K562 (cell line): Measurements from ENCODE around the gene CLSTN2. TPM values are rescaled to one million over a fixed set of nuclear protein-coding genes. Genes with fewer than 3 reads are reported as not detected.
A peak's percentile ranks its signal among the peaks of the same experiment; 100 is the strongest.

Source experiments
- AFF4 ChIP-seq: sonication (generic); formaldehyde crosslinking; IDR thresholded peaks from 2 replicates; pipeline ENCODE4 v1.8.0; 2023; ENCODE audit warnings: mild to moderate bottlenecking, missing genetic modification reagents
- ARID3A ChIP-seq: IDR thresholded peaks from 2 replicates; pipeline ENCODE4 v1.6.1; 2012; ENCODE audit warnings: low read depth, low read length, improper control_type of control experiment, borderline replicate concordance
- ATF3 ChIP-seq, 2 experiments: fragments of 450-650 bp in 1 of 2; sonication (generic) in 1 of 2; formaldehyde crosslinking in 1 of 2; IDR thresholded peaks in 1 of 2; conservative IDR thresholded peaks in 1 of 2; 2 replicates each; pipeline versions ENCODE4 v1.6.1 to v1.8.1; 2016 to 2023; ENCODE audit warnings: mild to moderate bottlenecking in 2 of 2, moderate library complexity in 2 of 2, inconsistent platforms in 1 of 2, missing genetic modification reagents in 1 of 2
- CREB5 ChIP-seq: fragments of 250-450 bp; sonication (Bioruptor Pico); IDR thresholded peaks from 2 replicates; pipeline ENCODE4 v1.5.0; 2020; ENCODE audit warnings: mild to moderate bottlenecking
- DACH1 ChIP-seq: fragments of 450-650 bp; IDR thresholded peaks from 2 replicates; pipeline ENCODE4 v1.6.1; 2018; ENCODE audit not compliant: partially characterized antibody
- E2F3 ChIP-seq: fragments of 250-450 bp; sonication (Bioruptor Pico); IDR thresholded peaks from 2 replicates; pipeline ENCODE4 v1.4.0; 2020; ENCODE audit warnings: mild to moderate bottlenecking
- HSF4 ChIP-seq: fragments of 250-450 bp; sonication (Bioruptor Pico); IDR thresholded peaks from 2 replicates; pipeline ENCODE4 v2.1.2; 2022; ENCODE audit warnings: mild to moderate bottlenecking, moderate library complexity, borderline replicate concordance
- MAZ ChIP-seq, 2 experiments: fragments of 450-650 bp in 1 of 2; sonication (generic) in 1 of 2; formaldehyde crosslinking; IDR thresholded peaks in 1 of 2; conservative IDR thresholded peaks in 1 of 2; 2 replicates each; pipeline versions ENCODE4 v1.4.0 to v1.5.0; 2020; ENCODE audit warnings: mild to moderate bottlenecking in 1 of 2, missing genetic modification reagents in 1 of 2
- MLX ChIP-seq, 2 experiments: fragments of 450-650 bp in 1 of 2; sonication (generic) in 1 of 2; formaldehyde crosslinking; conservative IDR thresholded peaks; 2 replicates each; pipeline versions ENCODE4 v1.4.0 to v1.8.1; 2020 to 2022; ENCODE audit warnings: mild to moderate bottlenecking in 1 of 2, missing genetic modification reagents in 1 of 2
- NCOA1 ChIP-seq: fragments of 450-650 bp; IDR thresholded peaks from 2 replicates; pipeline ENCODE4 v1.6.1; 2016; ENCODE audit warnings: low read depth
- PHB ChIP-seq: fragments of 250-450 bp; sonication (Bioruptor Pico); IDR thresholded peaks from 2 replicates; pipeline ENCODE4 v1.5.0; 2021
- RBFOX2 ChIP-seq: fragments of 200-400 bp; formaldehyde crosslinking; IDR thresholded peaks from 2 replicates; pipeline ENCODE4 v1.6.1; 2017; ENCODE audit warnings: low read depth, mild to moderate bottlenecking, low read length, moderate library complexity
- RBM39 ChIP-seq: fragments of 200-400 bp; formaldehyde crosslinking; optimal IDR thresholded peaks from 2 replicates; pipeline ENCODE3; 2018; ENCODE audit warnings: low read depth, low read length
- RHOXF2B ChIP-seq: fragments of 250-450 bp; sonication (Bioruptor Pico); conservative IDR thresholded peaks from 2 replicates; pipeline ENCODE4 v1.5.1; 2021
- SIRT6 ChIP-seq: IDR thresholded peaks from one replicate; pipeline ENCODE4 v1.6.1; 2012; ENCODE audit warnings: low read depth, mild to moderate bottlenecking, control low read depth, inconsistent platforms, low read length, moderate library complexity
- THRB ChIP-seq: fragments of 450-650 bp; formaldehyde crosslinking; conservative IDR thresholded peaks from 2 replicates; pipeline ENCODE4 v1.4.0; 2022; ENCODE audit warnings: mild to moderate bottlenecking, missing genetic modification characterization
- TRIM24 ChIP-seq, 2 experiments: fragments of 450-650 bp; IDR thresholded peaks; 2 replicates each; pipeline ENCODE4 v1.6.1; 2016
- ZNF384 ChIP-seq: IDR thresholded peaks from 2 replicates; pipeline ENCODE4 v1.6.1; 2012; ENCODE audit warnings: low read depth, low read length, improper control_type of control experiment
- polyA plus RNA-seq, 8 experiments: library from polyadenylated mRNA; depleted of rRNA in 4 of 8; stranded (reverse) in 5 of 8; unstranded in 3 of 8; fragments of >200 nt; fragmentation: Nextera tagmentation in 2 of 8; fragmentation: Illumina TruSeq in 1 of 8; extraction: Ambion mirVana in 2 of 8; extraction: Trizol in 1 of 8; gene quantifications; 2 replicates each; pipeline versions ENCODE4 v1.2.1 to v1.2.3, GENCODE V29; 2011 to 2014; ENCODE audit warnings: inconsistent platforms in 1 of 8, missing spikeins in 1 of 8
- total RNA-seq, 7 experiments: library from RNA; depleted of rRNA in 6 of 7; stranded (reverse); fragments of >200 nt in 6 of 7; fragmentation: Illumina TruSeq in 2 of 7; extraction: Trizol in 2 of 7; gene quantifications; 2 replicates each; pipeline versions ENCODE4 v1.2.1 to v1.2.3, GENCODE V29; 2011 to 2021; ENCODE audit warnings: low replicate concordance in 1 of 7

The CLSTN2 gene
- total and polyA plus RNA-seq, 9 of the 15 experiments (the other 6 are each of a cell fraction or from before 2014, with no cell fraction given), result 0.02 to 0.04 (median 0.04) TPM; not detected in 6

GRCh38 chr3:140163159-140163763 is 228.3 kb downstream of the CLSTN2 start (continued):
- TF ChIP-seq AFF4 (CRISPR knock-in tag) (no peak), RBM39 (no peak), NCOA1 (no peak), ATF3 (IDR thresholded peaks at IDR 0.05) (peak; percentile 45; the same call in 1 of the 2 replicates), ATF3 (CRISPR knock-in tag; conservative IDR thresholded peaks at IDR 0.05) (no peak), THRB (no peak), E2F3 (CRISPR knock-in tag) (no peak), CREB5 (CRISPR knock-in tag) (peak; percentile 74; the same call in 1 of the 2 replicates), SIRT6 (no peak), RHOXF2B (CRISPR knock-in tag) (no peak), RBFOX2 (no peak), ARID3A (no peak), MLX (CRISPR knock-in tag; conservative IDR thresholded peaks at IDR 0.05) (no peak), MAZ (CRISPR knock-in tag; conservative IDR thresholded peaks at IDR 0.05 in 1 of 2, IDR thresholded peaks at IDR 0.05 in 1 of 2) (no peak), HSF4 (CRISPR knock-in tag) (no peak), DACH1 (no peak), PHB (CRISPR knock-in tag) (no peak), ZNF384 (no peak), TRIM24 (IDR thresholded peaks at IDR 0.05) (no peak)
